Natural killer cell treated with Interleukin-12 subunit alpha and Interleukin-12 subunit beta and Interleukin-15 and Interleukin-18, amount 100 ng/mL, for 72 hours (primary cell): ENCODE results near the gene TBX4. TPM values are rescaled to one million over a fixed set of nuclear protein-coding genes. Genes with fewer than 3 reads are reported as not detected.

Experiments
- ATAC-seq, 2 donors: fragments of 150-1000 bp; cut with Tn5 transposase in 1 of 2; sonication (Bioruptor Pico), chemical (Tn5 transposase) in 1 of 2; 2 replicates each; pipeline ENCODE4 v1.10.0; 2021
- DNase-seq: peaks from one replicate; pipeline ENCODE4 v3.0.0; 2022; ENCODE audit warnings: low spot score
- H3K27ac Mint-ChIP-seq, 2 donors: 1 replicate in 1 of 2; 2 replicates in 1 of 2; pipeline ENCODE4 v1.8.0; 2022; ENCODE audit warnings: mixed read lengths in 2 of 2, mild to moderate bottlenecking in 1 of 2, moderate library complexity in 1 of 2
- H3K27me3 Mint-ChIP-seq, 2 donors: 1 replicate in 1 of 2; 2 replicates in 1 of 2; pipeline ENCODE4 v1.8.0; 2022; ENCODE audit warnings: mixed read lengths in 2 of 2
- H3K36me3 Mint-ChIP-seq: one replicate; pipeline ENCODE4 v1.8.0; 2022; ENCODE audit warnings: mixed read lengths
- H3K4me1 Mint-ChIP-seq, 2 donors: 1 replicate in 1 of 2; 2 replicates in 1 of 2; pipeline ENCODE4 v1.8.0; 2022; ENCODE audit warnings: low read depth in 2 of 2, mixed read lengths in 2 of 2, mild to moderate bottlenecking in 1 of 2
- H3K4me3 Mint-ChIP-seq: one replicate; pipeline ENCODE4 v1.8.0; 2022; ENCODE audit warnings: mixed read lengths
- H3K9me3 Mint-ChIP-seq: 2 replicates; pipeline ENCODE4 v1.8.0; 2022; ENCODE audit warnings: mixed read lengths
- total RNA-seq, 2 donors: library from RNA; stranded (reverse); gene quantifications; one replicate each; pipeline ENCODE4 v1.2.3, GENCODE V29; 2022

Gene TBX4
- not detected for total RNA-seq

- H3K4me1 Mint-ChIP-seq, result peaks cover 14 to 17% of the 10 kb centered on the region in 2 donors
- H3K9me3 Mint-ChIP-seq, result no peaks in the 10 kb centered on the region
- H3K4me3 Mint-ChIP-seq, result no peak within 1 kb of the TSS
- H3K27ac Mint-ChIP-seq, result no peak within 1 kb of the TSS
- ATAC-seq (no peak), DNase-seq (no peak)
- peaks cover 46 to 52% of the 10 kb centered on the region in 2 donors for H3K27me3 Mint-ChIP-seq
- peaks cover 4% of the 10 kb centered on the region for H3K36me3 Mint-ChIP-seq
These were observed at the start of gene TBX4 for GRCh38 chr17:61452301-61453290. Gene TBX4 (plus strand): TSS chr17:61452422. CDS start chr17:61456491, 4,069 bp downstream.

- no peak for DNase-seq
- Mint-ChIP-seq H3K27ac (peak overlapping the region in 1 of 2 donors; percentile 77), H3K4me1 (peaks cover 24 to 31% of the 10 kb centered on the region in 2 donors), H3K4me3 (peak overlapping the region; percentile 64), H3K36me3 (no peaks in the 10 kb centered on the region), H3K9me3 (no peaks in the 10 kb centered on the region), H3K27me3 (peaks cover 46 to 55% of the 10 kb centered on the region in 2 donors)
- no peak for ATAC-seq
These were observed 49.0 kb upstream of the TBX4 start for GRCh38 chr17:61402978-61403800.

GRCh38 chr17:61403801-61404662, 48.2 kb upstream of the TBX4 start:
- H3K9me3 Mint-ChIP-seq, result no peaks in the 10 kb centered on the region
- DNase-seq, result peak; percentile 56
- ATAC-seq, result no peak
- H3K4me1 Mint-ChIP-seq, result peaks cover 22 to 29% of the 10 kb centered on the region in 2 donors
- no peaks in the 10 kb centered on the region for H3K36me3 Mint-ChIP-seq
- H3K27ac Mint-ChIP-seq, result no peak overlapping the region
- H3K27me3 Mint-ChIP-seq, result peaks cover 47 to 53% of the 10 kb centered on the region in 2 donors
- peak overlapping the region; percentile 64 for H3K4me3 Mint-ChIP-seq

- peaks cover 22 to 29% of the 10 kb centered on the region in 2 donors for H3K4me1 Mint-ChIP-seq
- H3K27ac Mint-ChIP-seq, result no peak overlapping the region
- ATAC-seq (no peak), DNase-seq (no peak)
- no peaks in the 10 kb centered on the region for H3K36me3 Mint-ChIP-seq
- H3K4me3 Mint-ChIP-seq, result no peak overlapping the region
- no peaks in the 10 kb centered on the region for H3K9me3 Mint-ChIP-seq
- H3K27me3 Mint-ChIP-seq, result peaks cover 47 to 53% of the 10 kb centered on the region in 2 donors
These were observed 47.6 kb upstream of the TBX4 start for GRCh38 chr17:61404663-61404912.

- no peaks in the 10 kb centered on the region for H3K9me3 Mint-ChIP-seq
- H3K27ac Mint-ChIP-seq, result no peak overlapping the region
- H3K4me1 Mint-ChIP-seq, result peaks cover 22 to 29% of the 10 kb centered on the region in 2 donors
- peak; percentile 58 for DNase-seq
- peaks cover 49 to 54% of the 10 kb centered on the region in 2 donors for H3K27me3 Mint-ChIP-seq
- no peaks in the 10 kb centered on the region for H3K36me3 Mint-ChIP-seq
- H3K4me3 Mint-ChIP-seq, result no peak overlapping the region
- no peak for ATAC-seq
These were observed 47.1 kb upstream of the TBX4 start for GRCh38 chr17:61404913-61405685.

GRCh38 chr17:61405686-61406536, 46.3 kb upstream of the TBX4 start:
- Mint-ChIP-seq H3K36me3 (no peaks in the 10 kb centered on the region), H3K27me3 (peaks cover 47 to 61% of the 10 kb centered on the region in 2 donors), H3K4me3 (no peak overlapping the region), H3K27ac (no peak overlapping the region), H3K9me3 (no peaks in the 10 kb centered on the region), H3K4me1 (peaks cover 28 to 34% of the 10 kb centered on the region in 2 donors)
- no peak for ATAC-seq
- peak; percentile 44 for DNase-seq

GRCh38 chr17:61406537-61406845, 45.7 kb upstream of the TBX4 start:
- no peak overlapping the region for H3K4me3 Mint-ChIP-seq
- no peaks in the 10 kb centered on the region for H3K36me3 Mint-ChIP-seq
- ATAC-seq (no peak), DNase-seq (no peak)
- H3K27ac Mint-ChIP-seq, result no peak overlapping the region
- peaks cover 42 to 55% of the 10 kb centered on the region in 2 donors for H3K27me3 Mint-ChIP-seq
- peaks cover 28 to 30% of the 10 kb centered on the region in 2 donors for H3K4me1 Mint-ChIP-seq
- H3K9me3 Mint-ChIP-seq, result no peaks in the 10 kb centered on the region

- ATAC-seq (no peak), DNase-seq (peak; percentile 54)
- Mint-ChIP-seq H3K9me3 (no peaks in the 10 kb centered on the region), H3K27ac (no peak overlapping the region), H3K36me3 (no peaks in the 10 kb centered on the region), H3K27me3 (peaks cover 42 to 51% of the 10 kb centered on the region in 2 donors), H3K4me3 (no peak overlapping the region), H3K4me1 (peaks cover 28 to 30% of the 10 kb centered on the region in 2 donors)
These were observed 45.0 kb upstream of the TBX4 start for GRCh38 chr17:61406971-61407911.

GRCh38 chr17:61408151-61409041, 43.8 kb upstream of the TBX4 start:
- Mint-ChIP-seq H3K27ac (no peak overlapping the region), H3K4me3 (peak overlapping the region; percentile 51), H3K27me3 (peaks cover 31 to 40% of the 10 kb centered on the region in 2 donors), H3K4me1 (peaks cover 18 to 20% of the 10 kb centered on the region in 2 donors), H3K9me3 (no peaks in the 10 kb centered on the region), H3K36me3 (no peaks in the 10 kb centered on the region)
- ATAC-seq, result no peak
- peak; percentile 51 for DNase-seq

GRCh38 chr17:61409301-61410112, 42.7 kb upstream of the TBX4 start:
- no peaks in the 10 kb centered on the region for H3K9me3 Mint-ChIP-seq
- H3K27me3 Mint-ChIP-seq, result peaks cover 23 to 33% of the 10 kb centered on the region in 2 donors
- H3K4me3 Mint-ChIP-seq, result peak overlapping the region; percentile 74
- ATAC-seq (peak; percentile 57 to 70), DNase-seq (peak; percentile 64)
- no peak overlapping the region for H3K27ac Mint-ChIP-seq
- H3K4me1 Mint-ChIP-seq, result peaks cover 11 to 12% of the 10 kb centered on the region in 2 donors
- no peaks in the 10 kb centered on the region for H3K36me3 Mint-ChIP-seq
